ENCODE measurements around the gene SELENOH.

GRCh38 chr11:57781529-57781943 lies 40.2 kb downstream of the SELENOH start:
- no peak for TF ChIP-seq CTCF (IDR thresholded peaks at IDR 0.05)
- TF ChIP-seq POLR2A (IDR thresholded peaks at IDR 0.05) = no peak
